Stimulated activated CD8-positive, alpha-beta memory T cell treated with anti-CD3 and anti-CD28 coated beads, Interleukin-2, amount 100 ng/mL, for 1 hour (primary cell): ENCODE measurements around the gene STAC.

ENCODE experiments used
- DNase-seq, 2 donors: peaks; one replicate each; pipeline ENCODE4 v3.0.0-alpha.2; 2020; ENCODE audit warnings: low read depth in 2 of 2

Gene STAC

DNA sequence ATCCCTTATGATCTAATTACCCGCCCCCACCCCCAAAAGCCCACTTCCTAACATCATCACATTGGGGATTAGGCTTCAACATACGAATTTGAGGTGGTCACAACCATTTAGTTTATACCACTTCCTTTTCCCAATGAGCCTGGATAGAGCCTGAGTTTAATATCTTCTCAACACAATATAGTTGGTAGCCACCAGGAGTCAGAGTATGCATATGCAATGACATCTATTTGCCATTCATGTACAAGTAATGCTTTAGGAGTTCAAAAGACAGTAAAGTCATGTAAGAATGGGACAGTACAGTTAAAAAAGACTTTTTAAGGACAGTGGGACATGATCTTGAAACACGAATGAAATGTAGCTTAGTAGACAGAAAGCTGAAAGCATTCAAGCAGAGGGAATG, 211.7 kb downstream of the STAC start:
- no peak for DNase-seq

GRCh38 chr3:36595511-36595910, 215.2 kb downstream of the STAC start:
- no peak for DNase-seq

DNA sequence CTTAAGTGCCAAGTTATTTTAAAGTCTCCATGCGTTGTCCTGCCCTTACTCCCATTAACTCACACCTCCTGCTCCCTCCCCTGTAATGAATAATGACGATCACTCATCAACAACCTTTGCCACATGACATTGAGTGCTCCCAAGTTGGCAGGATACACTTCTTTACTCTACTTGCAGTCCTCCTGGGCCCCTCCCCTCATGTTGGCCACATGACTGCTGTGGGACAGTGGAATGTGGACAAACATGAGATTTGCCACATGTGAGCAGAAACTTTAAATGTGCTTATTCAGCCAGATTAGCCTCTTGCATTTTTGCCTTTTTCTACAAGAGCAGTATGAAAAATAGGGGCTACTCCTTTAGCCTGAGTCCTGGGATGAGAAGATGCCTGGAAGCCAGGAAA, 216.1 kb downstream of the STAC start:
- DNase-seq: no peak

- no peak for DNase-seq
Observed at GRCh38 chr3:36597422-36597821, 217.1 kb downstream of the STAC start.
